Lung microvascular endothelial cell (primary cell): ENCODE data around the gene GOLGA8J. TPM values are rescaled to one million over a fixed set of nuclear protein-coding genes. Genes with fewer than 3 reads are reported as not detected.
"Not testable (repeated sequence)": the region's sequence is repeated elsewhere in the genome, so short reads cannot be mapped to it uniquely, and the experiment has no call there.

Experiments used
- DNase-seq, 2 donors: peaks; one replicate each; pipeline versions ENCODE4 v3.0.0 to v3.0.0-alpha.2; 2010; ENCODE audit warnings: low read depth in 2 of 2
- total RNA-seq: library from RNA; depleted of rRNA; stranded (reverse); fragments of >200 nt; gene quantifications from 2 replicates; pipeline ENCODE4 v1.2.1, GENCODE V29; 2014

Gene GOLGA8J, protein sequence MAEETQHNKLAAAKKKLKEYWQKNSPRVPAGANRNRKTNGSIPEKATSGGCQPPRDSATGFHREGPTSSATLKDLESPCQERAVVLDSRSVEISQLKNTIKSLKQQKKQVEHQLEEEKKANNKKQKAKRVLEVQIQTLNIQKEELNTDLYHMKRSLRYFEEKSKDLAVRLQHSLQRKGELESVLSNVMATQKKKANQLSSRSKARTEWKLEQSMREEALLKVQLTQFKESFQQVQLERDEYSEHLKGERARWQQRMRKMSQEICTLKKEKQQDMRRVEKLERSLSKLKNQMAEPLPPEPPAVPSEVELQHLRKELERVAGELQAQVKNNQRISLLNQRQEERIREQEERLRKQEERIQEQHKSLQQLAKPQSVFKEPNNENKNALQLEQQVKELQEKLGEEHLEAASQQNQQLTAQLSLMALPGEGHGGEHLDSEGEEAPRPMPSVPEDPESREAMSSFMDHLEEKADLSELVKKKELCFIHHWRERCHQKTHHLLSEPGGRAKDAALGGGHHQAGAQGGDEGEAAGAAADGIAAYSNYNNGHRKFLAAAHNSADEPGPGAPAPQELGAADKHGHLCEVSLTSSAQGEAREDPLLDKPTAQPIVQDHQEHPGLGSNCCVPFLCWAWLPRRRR
- not detected in 2 replicates for total RNA-seq

GRCh38 chr15:30082655-30083054 is at the start of gene GOLGA8J:
Gene GOLGA8J (plus strand): TSS chr15:30082955. CDS start chr15:30083053, 98 bp downstream.
- not testable (repeated sequence) for DNase-seq

DNA sequence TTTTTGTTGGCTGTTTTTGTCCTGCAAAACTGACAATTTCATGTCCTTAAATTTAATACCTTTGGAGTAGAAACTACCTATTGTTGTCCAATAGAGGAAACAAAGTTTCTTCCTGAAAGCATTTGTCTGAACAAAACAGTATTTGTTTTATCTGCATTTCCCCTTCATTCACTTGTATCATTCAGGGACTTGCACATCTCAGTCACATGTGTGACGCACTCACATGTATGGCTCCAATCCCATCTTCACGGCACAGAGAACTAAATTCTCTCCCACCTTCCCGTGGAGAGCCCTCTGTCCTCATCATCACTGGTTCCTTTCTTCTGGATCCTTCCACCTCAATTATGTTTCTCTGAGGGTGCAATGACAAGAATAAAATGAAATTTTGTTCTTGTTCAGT is 49.5 kb upstream of the GOLGA8J start:
- no peak for DNase-seq

DNA sequence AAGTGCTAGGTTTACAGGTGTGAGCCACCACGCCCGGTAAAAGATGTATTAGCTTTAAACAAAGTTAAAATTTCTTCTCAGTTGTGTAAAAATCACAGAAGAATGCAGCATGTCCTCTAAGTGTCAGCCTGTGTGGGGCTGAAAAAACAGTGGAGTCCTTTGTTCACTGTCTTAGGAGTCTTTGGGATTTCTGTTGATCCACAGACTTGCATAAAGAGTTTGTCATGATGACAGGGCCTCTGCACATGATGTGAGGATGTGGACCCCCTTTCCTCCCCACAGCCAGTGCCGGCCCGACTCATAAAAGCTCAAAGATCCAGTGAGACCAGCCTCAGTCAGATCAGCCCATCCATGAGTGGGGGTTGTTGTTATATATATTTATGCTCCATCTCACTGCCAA is 49.0 kb upstream of the GOLGA8J start:
- DNase-seq: no peak

GRCh38 chr15:30036036-30036703 is 46.6 kb upstream of the GOLGA8J start:
- no peak for DNase-seq

GRCh38 chr15:30038667-30039523 is 43.9 kb upstream of the GOLGA8J start:
- peak in 1 of 2 donors; percentile 49 for DNase-seq

DNA sequence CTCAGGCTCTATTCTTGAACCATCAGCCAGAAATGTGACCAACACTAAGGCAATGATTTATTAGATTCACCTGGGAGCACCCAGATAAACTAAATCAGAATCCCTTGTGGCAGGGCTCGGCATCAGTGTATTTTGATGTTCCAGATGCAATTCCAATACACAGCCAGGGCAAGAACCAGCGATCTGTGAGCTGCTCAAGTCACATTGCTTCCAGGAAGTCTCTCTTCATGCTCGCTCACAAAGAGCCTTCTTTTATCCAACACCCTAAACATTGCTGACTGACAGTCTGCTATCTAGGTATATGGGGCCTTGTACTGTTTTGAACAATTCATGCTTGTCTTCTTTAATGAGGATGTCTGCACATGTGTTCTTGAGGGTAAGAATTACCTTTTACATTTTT is 40.9 kb upstream of the GOLGA8J start:
- DNase-seq: no peak

GRCh38 chr15:30042556-30042955 is 40.2 kb upstream of the GOLGA8J start:
- DNase-seq: no peak

DNA sequence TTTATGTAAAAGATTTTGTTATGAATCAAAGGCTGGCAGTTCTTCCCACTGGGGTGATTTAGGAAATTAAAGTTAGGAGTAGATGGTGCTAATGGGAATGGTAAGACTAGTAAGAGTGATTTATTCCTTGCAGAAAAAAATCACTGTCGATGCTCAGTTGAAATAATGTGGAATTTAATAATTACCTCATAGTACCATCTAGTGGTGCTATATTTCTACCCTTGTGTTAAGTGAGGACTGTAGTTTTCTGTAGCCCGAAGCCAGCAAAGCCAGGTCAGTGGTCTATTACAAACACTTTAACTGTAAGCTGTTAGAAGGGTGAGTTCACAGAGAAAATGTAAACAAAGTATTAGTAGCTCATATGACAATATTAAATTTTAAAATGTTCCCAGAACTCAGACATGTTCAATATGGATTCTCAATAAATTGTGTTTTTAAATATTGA is 39.5 kb upstream of the GOLGA8J start:
- DNase-seq: peak; percentile 33 to 46

- DNase-seq: no peak
Measured at GRCh38 chr15:30044377-30044776, 38.4 kb upstream of the GOLGA8J start.

DNA sequence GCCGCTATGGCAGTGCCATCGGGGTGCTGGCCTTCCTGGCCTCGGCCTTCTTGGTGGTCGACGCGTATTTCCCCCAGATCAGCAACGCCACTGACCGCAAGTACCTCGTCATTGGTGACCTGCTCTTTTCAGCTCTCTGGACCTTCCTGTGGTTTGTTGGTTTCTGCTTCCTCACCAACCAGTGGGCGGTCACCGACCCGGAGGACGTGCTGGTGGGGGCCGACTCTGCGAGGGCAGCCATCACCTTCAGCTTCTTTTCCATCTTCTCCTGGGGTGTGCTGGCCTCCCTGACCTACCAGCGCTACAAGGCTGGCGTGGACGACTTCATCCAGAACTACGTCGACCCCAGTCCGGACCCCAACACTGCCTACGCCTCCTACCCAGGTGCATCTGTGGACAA is 37.9 kb upstream of the GOLGA8J start:
- not testable (repeated sequence) for DNase-seq

DNA sequence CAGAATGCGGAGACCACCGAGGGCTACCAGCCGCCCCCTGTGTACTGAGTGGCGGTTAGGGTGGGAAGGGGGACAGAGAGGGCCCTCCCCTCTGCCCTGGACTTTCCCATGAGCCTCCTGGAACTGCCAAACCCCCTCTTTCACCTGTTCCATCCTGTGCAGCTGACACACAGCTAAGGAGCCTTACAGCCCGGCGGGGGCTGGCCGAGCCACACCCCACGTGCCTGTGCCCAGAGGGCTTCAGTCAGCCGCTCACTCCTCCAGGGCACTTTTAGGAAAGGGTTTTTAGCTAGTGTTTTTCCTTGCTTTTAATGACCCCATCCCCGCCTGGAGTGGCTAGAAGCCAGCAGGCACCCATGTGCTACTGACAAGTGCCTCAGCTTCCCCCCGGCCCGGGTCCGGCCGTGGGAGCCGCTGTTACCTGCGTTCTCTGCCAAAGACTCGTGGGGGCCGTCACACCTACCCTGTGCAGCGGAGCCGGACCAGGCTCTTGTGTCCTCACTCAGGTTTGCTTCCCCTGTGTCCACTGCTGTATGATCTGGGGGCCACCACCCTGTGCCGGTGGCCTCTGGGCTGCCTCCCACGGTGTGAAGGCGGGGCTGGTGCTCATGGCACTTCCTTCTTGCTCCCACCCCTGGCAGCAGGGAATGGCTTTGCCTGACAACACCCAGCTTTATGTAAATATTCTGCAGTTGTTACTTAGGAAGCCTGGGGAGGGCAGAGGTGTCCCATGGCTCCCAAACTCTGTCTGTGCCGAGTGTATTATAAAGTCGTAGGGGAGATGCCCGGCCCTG is 37.3 kb upstream of the GOLGA8J start:
- DNase-seq: not testable (repeated sequence)

DNA sequence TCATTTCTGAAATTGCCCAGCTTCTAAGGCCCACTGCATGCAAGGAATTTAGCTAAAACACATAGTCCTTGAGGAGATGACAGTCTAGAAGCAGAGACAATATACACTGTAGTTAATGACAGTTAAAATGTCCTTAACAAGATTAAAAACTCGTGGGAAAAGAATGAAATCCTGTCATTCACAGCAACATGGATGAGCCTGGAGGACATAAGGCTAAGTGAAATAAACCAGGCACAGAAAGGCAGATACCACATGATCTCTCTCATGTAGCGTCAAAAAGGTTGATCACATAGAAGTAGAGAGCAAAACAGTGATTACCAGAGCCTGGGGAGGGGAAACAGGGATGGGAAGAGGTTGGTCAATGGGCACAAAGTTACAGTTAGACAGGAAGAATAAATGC is 36.3 kb upstream of the GOLGA8J start:
- no peak for DNase-seq

- no peak for DNase-seq
Measured at GRCh38 chr15:30055604-30056003, 27.2 kb upstream of the GOLGA8J start.

GRCh38 chr15:30056166-30056565 is 26.6 kb upstream of the GOLGA8J start:
- no peak for DNase-seq

DNA sequence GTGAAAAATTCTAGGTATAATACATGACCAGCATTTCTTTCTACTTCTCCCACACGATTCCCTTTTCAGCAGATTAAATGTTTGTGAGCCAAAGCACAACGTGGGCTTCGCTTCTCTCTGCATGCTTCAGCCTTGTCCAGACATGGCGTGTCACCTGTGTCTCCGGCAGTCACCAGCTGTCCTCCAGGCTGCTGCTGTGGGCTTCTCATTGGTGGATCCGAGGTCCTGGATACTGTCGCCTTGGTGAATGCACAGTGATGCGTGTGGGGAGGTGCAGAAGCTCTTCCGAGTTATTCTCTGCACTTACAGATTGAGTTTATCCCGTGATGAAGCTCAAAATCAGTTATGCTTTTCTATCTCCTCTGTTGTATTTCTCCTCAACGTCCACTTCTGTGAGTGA is 23.0 kb upstream of the GOLGA8J start:
- DNase-seq: no peak

DNA sequence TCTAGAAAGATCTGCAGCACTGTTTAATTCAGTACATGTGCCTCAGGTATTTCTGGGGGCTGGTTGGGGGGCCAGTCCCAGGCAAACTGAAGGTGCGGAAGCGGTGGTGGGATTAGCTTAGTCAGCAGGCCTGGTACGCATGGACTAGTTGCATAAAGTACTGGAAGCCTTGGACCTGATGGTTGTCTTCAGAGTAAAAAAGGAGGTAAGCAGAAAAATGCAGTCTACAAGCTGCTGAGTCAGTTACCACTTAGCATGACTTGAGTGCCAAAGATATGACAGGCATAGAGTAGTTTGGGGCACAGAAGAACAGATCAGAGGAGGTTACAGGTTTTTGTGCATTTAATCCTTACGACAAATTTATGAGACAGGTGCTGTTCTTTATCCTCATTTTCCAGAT is 19.9 kb upstream of the GOLGA8J start:
- no peak for DNase-seq

GRCh38 chr15:30063835-30064546 is 18.8 kb upstream of the GOLGA8J start:
- DNase-seq: no peak

DNA sequence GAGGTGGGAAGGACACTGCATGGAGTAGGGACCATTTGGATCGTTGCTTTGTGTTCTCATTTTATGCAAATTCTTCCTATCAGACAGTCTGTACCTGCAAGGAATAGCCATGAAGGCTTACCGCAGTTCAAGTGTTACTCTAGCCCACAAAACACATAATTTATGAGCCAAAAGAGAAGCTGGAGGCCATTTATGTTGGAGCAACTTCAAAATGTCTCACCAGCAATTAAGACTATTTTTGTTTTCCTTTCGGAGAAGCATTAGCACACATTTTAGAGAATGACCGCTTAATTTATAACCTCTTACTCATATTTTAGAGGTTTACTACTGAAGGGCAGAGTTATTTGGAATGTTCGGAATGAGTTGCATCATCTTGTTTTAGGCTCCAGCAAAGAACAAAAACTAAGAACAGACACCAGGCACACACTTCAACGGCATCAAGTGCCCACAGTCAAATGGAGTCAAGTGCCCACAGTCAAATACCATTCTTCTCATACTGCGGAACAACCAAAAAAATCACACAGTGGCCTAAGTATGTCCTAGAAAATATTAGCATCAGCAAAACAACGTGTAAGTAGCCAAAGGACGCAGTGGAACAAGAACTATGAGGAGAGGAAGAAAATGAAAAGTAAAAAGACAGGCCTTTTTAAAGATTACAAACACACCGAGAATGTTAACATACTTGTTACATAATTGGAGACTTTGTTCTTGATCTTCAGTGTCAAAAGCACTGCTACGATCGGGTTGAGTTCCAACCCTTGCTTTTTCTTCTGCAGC is 17.5 kb upstream of the GOLGA8J start:
- DNase-seq: no peak

DNA sequence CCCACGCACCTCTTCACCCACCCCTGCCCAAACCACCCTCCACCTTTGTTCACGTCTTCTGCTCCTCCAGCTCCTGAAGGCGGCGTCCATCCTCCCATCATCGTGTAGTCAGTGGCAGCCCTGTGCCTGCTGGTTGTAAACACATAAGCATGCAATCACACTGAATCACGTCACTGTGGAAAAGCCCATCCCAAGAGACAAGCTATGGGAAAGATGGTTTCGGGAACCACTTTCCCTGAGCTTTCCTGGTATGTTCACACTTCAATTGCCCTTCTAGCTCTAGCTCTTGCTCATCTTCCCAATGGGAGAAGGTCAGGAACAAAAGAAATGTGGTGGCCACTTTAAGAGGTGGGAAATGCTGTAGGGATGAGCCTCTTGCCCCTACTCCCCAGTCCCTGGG is 14.4 kb upstream of the GOLGA8J start:
- DNase-seq: no peak
